Erythroblast (primary cell): ENCODE data around the gene PLCG1.

Experiments
- GATA1 ChIP-seq: IDR thresholded peaks from 2 replicates; pipeline ENCODE4 v1.6.1; 2011; ENCODE audit warnings: low read depth, mild to moderate bottlenecking, control low read depth, low read length, moderate library complexity
- POLR2A ChIP-seq: IDR thresholded peaks from 2 replicates; pipeline ENCODE4 v1.6.1; 2011; ENCODE audit warnings: mild to moderate bottlenecking, low read length

- no peak for TF ChIP-seq POLR2A
- TF ChIP-seq GATA1: no peak
Observed at GRCh38 chr20:41218466-41218865, 81.1 kb downstream of the PLCG1 start.
